ENCODE measurements around the gene CMSS1. TPM values are rescaled to one million over a fixed set of nuclear protein-coding genes. Genes with fewer than 3 reads are reported as not detected.

Gene CMSS1
- polyA plus RNA-seq, 1 donor from 2014 or later: 31.8 TPM

GRCh38 chr3:100111728-100112127, 294.1 kb downstream of the CMSS1 start:
- no peaks in the 10 kb centered on the region for H3K36me3 ChIP-seq (ENCODE audit: insufficient read depth, low read length)
- H4K20me1 ChIP-seq (ENCODE audit: insufficient read depth): no peaks in the 10 kb centered on the region
- H3K27me3 ChIP-seq (ENCODE audit: insufficient read depth, low read depth, low read length): no peaks in the 10 kb centered on the region
- H3F3A ChIP-seq (ENCODE audit: insufficient read depth, low read length, poor library complexity, severe bottlenecking): no peaks in the 10 kb centered on the region
- TF ChIP-seq SMC3 (conservative IDR thresholded peaks at IDR 0.05; ENCODE audit: poor library complexity): no peak
- TF ChIP-seq RAD21 (conservative IDR thresholded peaks at IDR 0.05): no peak
- TF ChIP-seq, protein P1, sequence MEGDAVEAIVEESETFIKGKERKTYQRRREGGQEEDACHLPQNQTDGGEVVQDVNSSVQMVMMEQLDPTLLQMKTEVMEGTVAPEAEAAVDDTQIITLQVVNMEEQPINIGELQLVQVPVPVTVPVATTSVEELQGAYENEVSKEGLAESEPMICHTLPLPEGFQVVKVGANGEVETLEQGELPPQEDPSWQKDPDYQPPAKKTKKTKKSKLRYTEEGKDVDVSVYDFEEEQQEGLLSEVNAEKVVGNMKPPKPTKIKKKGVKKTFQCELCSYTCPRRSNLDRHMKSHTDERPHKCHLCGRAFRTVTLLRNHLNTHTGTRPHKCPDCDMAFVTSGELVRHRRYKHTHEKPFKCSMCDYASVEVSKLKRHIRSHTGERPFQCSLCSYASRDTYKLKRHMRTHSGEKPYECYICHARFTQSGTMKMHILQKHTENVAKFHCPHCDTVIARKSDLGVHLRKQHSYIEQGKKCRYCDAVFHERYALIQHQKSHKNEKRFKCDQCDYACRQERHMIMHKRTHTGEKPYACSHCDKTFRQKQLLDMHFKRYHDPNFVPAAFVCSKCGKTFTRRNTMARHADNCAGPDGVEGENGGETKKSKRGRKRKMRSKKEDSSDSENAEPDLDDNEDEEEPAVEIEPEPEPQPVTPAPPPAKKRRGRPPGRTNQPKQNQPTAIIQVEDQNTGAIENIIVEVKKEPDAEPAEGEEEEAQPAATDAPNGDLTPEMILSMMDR (IDR thresholded peaks at IDR 0.05; ENCODE audit: poor library complexity, severe bottlenecking): no peak
- TF ChIP-seq, protein P2, sequence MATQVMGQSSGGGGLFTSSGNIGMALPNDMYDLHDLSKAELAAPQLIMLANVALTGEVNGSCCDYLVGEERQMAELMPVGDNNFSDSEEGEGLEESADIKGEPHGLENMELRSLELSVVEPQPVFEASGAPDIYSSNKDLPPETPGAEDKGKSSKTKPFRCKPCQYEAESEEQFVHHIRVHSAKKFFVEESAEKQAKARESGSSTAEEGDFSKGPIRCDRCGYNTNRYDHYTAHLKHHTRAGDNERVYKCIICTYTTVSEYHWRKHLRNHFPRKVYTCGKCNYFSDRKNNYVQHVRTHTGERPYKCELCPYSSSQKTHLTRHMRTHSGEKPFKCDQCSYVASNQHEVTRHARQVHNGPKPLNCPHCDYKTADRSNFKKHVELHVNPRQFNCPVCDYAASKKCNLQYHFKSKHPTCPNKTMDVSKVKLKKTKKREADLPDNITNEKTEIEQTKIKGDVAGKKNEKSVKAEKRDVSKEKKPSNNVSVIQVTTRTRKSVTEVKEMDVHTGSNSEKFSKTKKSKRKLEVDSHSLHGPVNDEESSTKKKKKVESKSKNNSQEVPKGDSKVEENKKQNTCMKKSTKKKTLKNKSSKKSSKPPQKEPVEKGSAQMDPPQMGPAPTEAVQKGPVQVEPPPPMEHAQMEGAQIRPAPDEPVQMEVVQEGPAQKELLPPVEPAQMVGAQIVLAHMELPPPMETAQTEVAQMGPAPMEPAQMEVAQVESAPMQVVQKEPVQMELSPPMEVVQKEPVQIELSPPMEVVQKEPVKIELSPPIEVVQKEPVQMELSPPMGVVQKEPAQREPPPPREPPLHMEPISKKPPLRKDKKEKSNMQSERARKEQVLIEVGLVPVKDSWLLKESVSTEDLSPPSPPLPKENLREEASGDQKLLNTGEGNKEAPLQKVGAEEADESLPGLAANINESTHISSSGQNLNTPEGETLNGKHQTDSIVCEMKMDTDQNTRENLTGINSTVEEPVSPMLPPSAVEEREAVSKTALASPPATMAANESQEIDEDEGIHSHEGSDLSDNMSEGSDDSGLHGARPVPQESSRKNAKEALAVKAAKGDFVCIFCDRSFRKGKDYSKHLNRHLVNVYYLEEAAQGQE (IDR thresholded peaks at IDR 0.05; ENCODE audit: borderline replicate concordance): no peak
- TF ChIP-seq EP300 (conservative IDR thresholded peaks at IDR 0.05; ENCODE audit: poor library complexity, severe bottlenecking): no peak
- no peak overlapping the region for H3K4me2 ChIP-seq (ENCODE audit: low read length)
- no peak overlapping the region for H3K9ac ChIP-seq (ENCODE audit: low read length)
- no peaks in the 10 kb centered on the region for H3K79me2 ChIP-seq (replicated peaks; ENCODE audit: insufficient read depth, low read length)
- H3K9me2 ChIP-seq (ENCODE audit: insufficient read depth, low read length): no peaks in the 10 kb centered on the region
- H3K27ac ChIP-seq (ENCODE audit: low read length): no peak overlapping the region
- H3K9me3 ChIP-seq (ENCODE audit: low read length): no peaks in the 10 kb centered on the region
- H2AFZ ChIP-seq (ENCODE audit: low read depth, low read length): no peak overlapping the region
- H3K4me3 ChIP-seq (ENCODE audit: low read length): no peak overlapping the region

- no peaks in the 10 kb centered on the region for H3K79me2 ChIP-seq (replicated peaks; ENCODE audit: insufficient read depth, low read length)
- H3K36me3 ChIP-seq (ENCODE audit: insufficient read depth, low read length): no peaks in the 10 kb centered on the region
- TF ChIP-seq RAD21 (conservative IDR thresholded peaks at IDR 0.05): no peak
- no peak for TF ChIP-seq EP300 (conservative IDR thresholded peaks at IDR 0.05; ENCODE audit: poor library complexity, severe bottlenecking)
- TF ChIP-seq, protein P1 (IDR thresholded peaks at IDR 0.05; ENCODE audit: poor library complexity, severe bottlenecking): no peak
- TF ChIP-seq TAF1 (IDR thresholded peaks at IDR 0.05; ENCODE audit: low read depth): no peak
- TF ChIP-seq, protein P2 (IDR thresholded peaks at IDR 0.05; ENCODE audit: borderline replicate concordance): no peak
- no peak for TF ChIP-seq POLR2AphosphoS5 (IDR thresholded peaks at IDR 0.05)
- TF ChIP-seq EZH2 (IDR thresholded peaks at IDR 0.05; ENCODE audit: borderline replicate concordance, insufficient read depth, low read length, poor library complexity, severe bottlenecking): no peak
- TF ChIP-seq MXI1 (conservative IDR thresholded peaks at IDR 0.05; ENCODE audit: poor library complexity, severe bottlenecking): no peak
- no peak for TF ChIP-seq SMC3 (conservative IDR thresholded peaks at IDR 0.05; ENCODE audit: poor library complexity)
- H3K27ac ChIP-seq (ENCODE audit: low read length): no peak overlapping the region
- H3K9me3 ChIP-seq (ENCODE audit: low read length): no peaks in the 10 kb centered on the region
- H2AFZ ChIP-seq (ENCODE audit: low read depth, low read length): no peak overlapping the region
- H3K9me2 ChIP-seq (ENCODE audit: insufficient read depth, low read length): no peaks in the 10 kb centered on the region
- no peaks in the 10 kb centered on the region for H3K27me3 ChIP-seq (ENCODE audit: insufficient read depth, low read depth, low read length)
- no peaks in the 10 kb centered on the region for H3F3A ChIP-seq (ENCODE audit: insufficient read depth, low read length, poor library complexity, severe bottlenecking)
- no peak overlapping the region for H3K4me3 ChIP-seq (ENCODE audit: low read length)
- H3K4me2 ChIP-seq (ENCODE audit: low read length): no peak overlapping the region
- H3K9ac ChIP-seq (ENCODE audit: low read length): no peak overlapping the region
- no peaks in the 10 kb centered on the region for H4K20me1 ChIP-seq (ENCODE audit: insufficient read depth)
These were observed 296.2 kb downstream of the CMSS1 start for GRCh38 chr3:100113723-100114412.
